Fibroblast of peridontal ligament (primary cell): ENCODE results near the gene RPL13A.

ENCODE experiments used
- DNase-seq: peaks from one replicate; pipeline ENCODE4 v3.0.0-alpha.2; 2010; ENCODE audit errors: extremely low read depth

RPL13A gene

GRCh38 chr19:49507803-49508494 lies 20.5 kb downstream of the RPL13A start:
- DNase-seq = no peak

- no peak for DNase-seq
Measured at GRCh38 chr19:49512970-49513745, 25.8 kb downstream of the RPL13A start.

- DNase-seq = no peak
Measured at GRCh38 chr19:49513746-49514118, 26.3 kb downstream of the RPL13A start.

- DNase-seq = no peak
Measured at GRCh38 chr19:49514151-49514550, 26.7 kb downstream of the RPL13A start.

- no peak for DNase-seq
Measured at GRCh38 chr19:49515767-49516166, 28.4 kb downstream of the RPL13A start.

GRCh38 chr19:49518033-49518432 lies 30.6 kb downstream of the RPL13A start:
- DNase-seq = no peak

GRCh38 chr19:49520705-49521319 lies 33.4 kb downstream of the RPL13A start:
- no peak for DNase-seq

GRCh38 chr19:49524812-49525455 lies 37.5 kb downstream of the RPL13A start:
- DNase-seq = no peak

- DNase-seq = peak; percentile 48
Measured at GRCh38 chr19:49528211-49528771, 40.9 kb downstream of the RPL13A start.

- DNase-seq = no peak
Measured at GRCh38 chr19:49530708-49531107, 43.3 kb downstream of the RPL13A start.

- peak; percentile 28 for DNase-seq
Measured at GRCh38 chr19:49533551-49534488, 46.4 kb downstream of the RPL13A start.

- DNase-seq = no peak
Measured at GRCh38 chr19:49534632-49535385, 47.4 kb downstream of the RPL13A start.

- DNase-seq = no peak
Measured at GRCh38 chr19:49536921-49537462, 49.6 kb downstream of the RPL13A start.

- no peak for DNase-seq
Measured at GRCh38 chr19:49538643-49539042, 51.2 kb downstream of the RPL13A start.

GRCh38 chr19:49539192-49539952 lies 52.0 kb downstream of the RPL13A start:
- no peak for DNase-seq
